AG08396 (cell line): ENCODE results near the gene BCDIN3D.
"Not testable (repeated sequence)": the region's sequence is repeated elsewhere in the genome, so short reads cannot be mapped to it uniquely, and the experiment has no call there.

Experiments
- DNase-seq: peaks from one replicate; pipeline ENCODE4 v3.0.0; 2012; ENCODE audit warnings: low spot score, mixed read lengths

BCDIN3D gene

DNA sequence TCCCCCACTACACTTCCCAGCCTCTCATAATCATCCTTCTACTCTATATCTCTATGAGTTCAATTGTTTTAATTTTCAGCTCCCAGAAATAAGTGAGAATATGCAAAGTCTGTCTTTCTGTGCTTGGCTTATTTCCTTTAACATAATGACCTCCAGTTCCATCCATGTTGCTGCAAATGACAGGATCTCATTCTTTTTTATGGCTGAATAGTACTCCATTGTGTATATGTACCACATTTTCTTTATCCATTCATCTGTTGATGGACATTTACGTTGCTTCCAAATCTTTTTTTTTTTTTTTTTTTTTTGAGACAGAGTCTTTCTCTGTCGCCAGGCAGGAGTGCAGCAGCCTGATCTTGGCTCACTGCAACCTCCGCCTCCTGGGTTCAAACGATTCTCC, 13.0 kb upstream of the BCDIN3D start:
- DNase-seq, result not testable (repeated sequence)

DNA sequence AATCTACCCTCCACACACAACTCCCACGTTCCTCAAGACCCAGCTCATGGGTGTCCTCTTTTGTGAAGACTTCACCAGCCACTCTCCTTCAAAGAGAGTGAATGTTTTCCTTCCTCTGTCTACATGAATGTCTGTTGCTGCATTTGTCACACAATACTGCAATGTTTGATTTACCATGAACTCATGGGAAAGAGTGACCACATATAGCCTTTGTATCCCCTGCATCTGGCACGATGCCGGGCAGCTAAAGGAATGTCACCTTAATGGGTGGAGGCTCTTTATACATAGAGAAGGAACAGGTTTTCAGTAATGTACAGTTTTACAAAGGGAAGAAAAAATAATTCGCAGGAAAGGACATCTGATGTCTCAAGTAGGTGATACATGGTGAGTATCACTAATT, 12.1 kb upstream of the BCDIN3D start:
- DNase-seq, result no peak

DNA sequence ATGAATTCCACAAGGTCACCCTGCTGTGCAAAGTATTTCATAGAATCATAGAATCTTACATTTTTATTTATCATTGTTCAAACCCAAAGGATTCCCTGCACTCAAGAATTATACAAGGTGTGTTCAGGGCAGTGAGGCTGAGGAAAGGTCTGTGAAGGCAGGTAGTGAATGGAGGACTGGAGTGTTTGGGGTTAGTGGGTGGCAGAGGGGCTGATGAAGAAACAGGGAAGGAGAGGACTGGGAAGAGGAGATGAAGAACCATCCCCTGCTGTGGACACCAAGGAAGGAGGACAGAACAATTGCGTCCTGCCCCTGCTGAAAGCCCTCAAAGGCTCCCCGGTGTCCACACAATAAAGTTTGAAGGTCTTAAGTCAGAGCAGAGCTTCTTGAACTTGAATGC, 10.8 kb upstream of the BCDIN3D start:
- DNase-seq, result no peak

DNA sequence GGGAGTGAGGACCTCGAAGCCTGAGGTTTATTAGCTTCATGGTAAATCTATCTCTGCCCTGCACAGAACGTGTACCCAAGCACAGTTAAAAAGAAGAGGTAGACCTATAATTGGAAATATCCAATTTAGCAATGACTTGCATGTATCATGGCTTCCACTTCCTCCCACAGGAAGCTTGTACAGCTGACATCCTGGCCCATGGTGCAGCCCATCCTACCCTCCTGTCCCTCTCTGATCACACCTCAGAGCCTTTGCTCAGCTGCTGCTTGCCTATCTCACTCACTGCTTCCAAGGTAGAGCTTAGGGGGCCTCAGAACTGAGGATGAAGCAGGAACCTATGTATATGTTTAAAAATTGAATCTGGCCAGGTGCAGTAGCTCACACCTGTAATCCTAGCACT, 4.3 kb upstream of the BCDIN3D start:
- DNase-seq, result no peak

DNA sequence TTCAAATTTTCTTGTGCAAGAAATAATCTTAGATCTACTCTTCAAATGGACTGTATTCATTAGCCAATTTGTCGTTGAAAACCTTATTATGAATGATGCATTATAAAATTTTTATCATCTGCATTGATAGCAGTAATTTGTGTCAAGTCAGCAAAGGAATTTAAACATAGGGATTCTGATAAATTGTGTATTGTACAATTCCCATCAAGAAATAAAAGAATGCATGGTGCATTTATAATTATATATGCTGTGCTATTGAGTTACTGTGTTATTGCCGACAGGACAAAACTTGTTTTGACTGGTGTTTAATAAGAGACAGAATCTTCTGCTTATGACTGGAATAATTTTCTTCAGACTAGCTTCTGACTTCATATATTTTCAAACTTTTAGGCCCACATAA, 3.1 kb upstream of the BCDIN3D start:
- DNase-seq, result no peak

DNA sequence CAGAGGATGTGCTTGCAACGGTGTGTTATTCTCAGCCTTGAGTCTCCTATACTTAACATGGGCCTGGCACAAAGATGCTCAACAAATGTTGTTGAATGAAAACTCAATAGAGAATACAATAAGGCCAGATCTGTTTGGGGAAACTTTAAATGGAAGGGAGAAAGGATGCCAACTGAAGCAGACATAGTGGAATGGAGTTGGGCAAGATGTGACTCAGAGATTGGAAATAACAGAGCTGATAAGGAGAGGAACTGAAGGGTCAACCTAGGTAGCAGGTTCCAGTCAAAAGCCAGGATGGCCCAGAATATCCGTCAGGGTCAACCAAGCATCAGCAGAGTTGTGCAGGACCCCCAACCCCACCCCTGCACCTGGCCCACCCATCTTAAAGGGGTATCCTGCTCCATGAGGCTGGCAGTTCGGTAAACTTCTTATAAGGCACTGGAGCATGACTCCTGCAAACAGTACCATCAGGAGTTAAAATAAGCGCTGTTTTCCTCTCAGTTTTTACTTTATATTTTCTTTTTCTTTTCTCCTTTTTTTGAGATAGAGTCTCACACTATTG, 1.1 kb upstream of the BCDIN3D start:
- DNase-seq, result no peak

DNA sequence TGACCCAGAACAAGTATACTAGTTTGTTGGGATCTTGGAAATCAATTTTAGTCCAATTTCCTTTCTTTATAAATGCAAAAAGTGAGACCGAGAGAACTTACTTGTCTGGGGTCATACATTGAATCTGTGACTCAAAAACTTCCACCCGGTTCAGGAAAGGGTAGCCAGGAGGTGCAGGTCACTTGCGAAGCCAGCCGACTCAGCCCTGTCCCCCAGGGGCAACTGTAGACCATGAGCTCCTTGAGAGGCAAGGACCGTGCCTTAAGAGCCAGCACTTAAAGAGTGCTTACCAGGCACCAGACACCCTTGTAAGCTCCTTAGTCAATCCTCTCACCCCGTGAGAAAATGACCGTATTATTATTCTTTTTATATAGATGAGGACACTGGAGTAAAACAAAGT, 505 bp upstream of the BCDIN3D start:
- no peak for DNase-seq

DNA sequence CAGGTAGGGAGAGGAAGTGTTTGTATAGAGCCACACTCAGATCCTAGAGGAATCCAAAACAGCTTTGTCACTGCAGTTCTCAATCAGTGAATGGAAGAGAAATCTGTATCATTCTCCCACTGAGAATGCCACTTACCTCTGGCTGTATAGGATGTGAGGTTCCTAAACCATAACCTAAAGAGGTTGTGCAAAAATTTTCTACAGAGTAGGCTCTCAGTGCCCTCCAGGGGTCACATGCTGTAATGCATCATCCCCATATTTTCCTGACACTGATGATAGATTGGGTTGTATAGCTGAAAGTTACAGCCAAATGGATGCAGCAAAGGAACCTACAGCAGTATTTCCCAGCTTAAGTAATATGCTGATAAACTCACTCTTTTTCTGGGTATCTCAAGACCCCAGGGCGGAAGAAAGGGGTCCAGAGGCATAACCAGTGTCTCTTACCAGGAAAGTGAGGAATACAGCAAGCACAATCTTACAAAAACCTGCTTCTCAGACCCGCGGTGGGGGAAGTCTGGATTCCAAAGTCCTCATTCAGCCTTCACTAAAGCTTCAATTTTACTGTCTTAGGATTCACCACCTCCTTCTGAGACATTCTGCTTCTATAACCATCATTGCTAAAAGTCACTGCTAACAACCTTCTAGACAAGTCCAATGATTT, 3.8 kb downstream of the BCDIN3D start:
- peak; percentile 15 for DNase-seq

DNA sequence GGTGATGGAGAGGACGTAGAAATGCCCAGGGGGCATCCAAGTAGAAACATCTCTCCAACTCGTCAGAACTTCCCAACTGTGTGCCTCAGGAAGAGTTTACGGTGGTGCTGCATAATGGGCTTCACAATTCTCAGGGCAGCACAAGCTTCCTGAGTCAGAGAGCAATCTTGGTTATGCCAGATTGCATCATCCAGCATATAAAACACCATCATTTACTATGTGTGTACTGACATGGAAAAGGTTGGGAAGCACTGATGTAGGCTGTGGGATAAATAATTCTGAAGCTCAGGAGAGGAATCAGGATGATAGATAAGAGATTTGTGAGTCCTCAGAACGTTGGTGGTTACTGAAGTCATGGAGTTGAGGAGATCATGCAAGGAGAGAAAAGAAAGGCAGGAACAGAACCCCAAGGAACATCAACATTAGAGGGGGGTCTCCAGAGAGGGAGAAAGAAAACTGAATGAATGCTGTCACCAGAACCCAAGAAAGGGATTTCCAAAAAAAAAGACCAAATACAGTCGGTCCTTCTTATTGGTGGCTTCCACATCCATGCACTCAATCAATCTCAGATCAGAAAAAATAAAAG, 10.0 kb downstream of the BCDIN3D start:
- DNase-seq, result peak; percentile 31

DNA sequence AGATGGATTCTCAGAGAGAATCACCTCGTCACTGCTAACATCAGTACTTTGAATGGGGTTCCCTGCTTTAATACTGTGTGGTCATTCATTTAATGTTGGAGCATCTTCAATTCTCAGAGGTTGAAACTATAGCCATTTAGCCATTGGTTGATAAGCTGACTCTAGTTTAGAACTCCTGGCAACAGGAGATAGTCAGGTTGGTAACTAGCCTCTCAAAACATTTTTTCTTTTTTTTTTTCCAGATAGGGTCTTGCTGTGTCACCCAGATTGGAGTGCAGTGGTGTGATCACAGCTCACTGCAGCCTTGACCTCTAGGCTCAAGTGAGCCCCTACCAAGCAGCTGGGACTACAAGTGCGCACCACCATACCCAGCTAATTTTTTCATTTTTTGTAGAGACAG, 11.2 kb downstream of the BCDIN3D start:
- no peak for DNase-seq

DNA sequence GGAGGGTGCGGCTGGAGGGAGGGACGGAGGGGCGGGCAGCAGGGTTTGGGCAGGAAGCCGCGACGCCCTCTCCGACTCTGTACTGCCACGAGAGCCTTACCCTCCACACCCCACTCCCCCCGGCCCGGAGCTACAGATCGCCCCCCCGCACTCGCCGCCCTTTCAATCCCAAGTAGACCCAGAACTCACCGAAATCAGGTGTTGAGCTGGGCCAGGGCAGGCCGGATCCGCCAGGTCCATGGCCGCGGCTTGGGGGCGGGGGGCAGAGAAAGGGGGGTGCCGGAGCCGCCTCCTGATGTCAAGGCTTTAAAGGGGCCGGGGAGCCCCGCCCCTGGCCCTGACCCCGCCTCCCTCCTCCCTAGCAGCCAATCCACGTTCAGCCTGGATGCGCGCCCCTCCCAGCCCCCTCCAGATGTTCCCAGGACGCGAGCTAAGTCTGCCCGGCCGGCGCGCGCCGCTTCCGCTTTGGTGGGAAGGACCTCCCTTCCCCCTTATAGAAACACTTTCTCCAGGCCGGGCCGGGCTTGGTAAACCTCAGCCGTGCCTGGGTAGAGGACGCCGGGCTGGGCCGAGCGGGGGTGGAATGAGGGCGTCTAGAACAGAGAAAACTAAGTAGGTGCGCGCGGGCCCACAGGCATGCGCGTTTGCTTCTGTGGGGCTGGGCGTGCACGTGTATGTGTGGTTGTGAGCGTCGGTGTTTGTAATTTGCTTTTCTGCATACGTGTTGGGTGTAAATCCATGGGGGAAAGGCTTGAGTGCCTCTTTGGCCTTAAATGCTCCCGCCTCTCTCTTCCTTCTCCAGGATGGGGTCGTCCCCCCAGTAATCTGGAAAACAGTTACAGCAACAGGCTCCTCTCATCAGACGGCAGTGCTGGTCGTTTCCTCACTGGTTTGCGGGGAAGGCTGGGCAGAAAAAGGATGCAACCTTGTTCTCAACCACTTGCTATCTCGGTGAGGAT, 14.5 kb downstream of the BCDIN3D start, which contains the start of gene NCKAP5L:
Gene NCKAP5L, minus strand, starts transcription at position 281 of the 959 bp plus-strand sequence. CDS start 24,369 bp downstream, outside the sequence.
- peak; percentile 98 for DNase-seq

DNA sequence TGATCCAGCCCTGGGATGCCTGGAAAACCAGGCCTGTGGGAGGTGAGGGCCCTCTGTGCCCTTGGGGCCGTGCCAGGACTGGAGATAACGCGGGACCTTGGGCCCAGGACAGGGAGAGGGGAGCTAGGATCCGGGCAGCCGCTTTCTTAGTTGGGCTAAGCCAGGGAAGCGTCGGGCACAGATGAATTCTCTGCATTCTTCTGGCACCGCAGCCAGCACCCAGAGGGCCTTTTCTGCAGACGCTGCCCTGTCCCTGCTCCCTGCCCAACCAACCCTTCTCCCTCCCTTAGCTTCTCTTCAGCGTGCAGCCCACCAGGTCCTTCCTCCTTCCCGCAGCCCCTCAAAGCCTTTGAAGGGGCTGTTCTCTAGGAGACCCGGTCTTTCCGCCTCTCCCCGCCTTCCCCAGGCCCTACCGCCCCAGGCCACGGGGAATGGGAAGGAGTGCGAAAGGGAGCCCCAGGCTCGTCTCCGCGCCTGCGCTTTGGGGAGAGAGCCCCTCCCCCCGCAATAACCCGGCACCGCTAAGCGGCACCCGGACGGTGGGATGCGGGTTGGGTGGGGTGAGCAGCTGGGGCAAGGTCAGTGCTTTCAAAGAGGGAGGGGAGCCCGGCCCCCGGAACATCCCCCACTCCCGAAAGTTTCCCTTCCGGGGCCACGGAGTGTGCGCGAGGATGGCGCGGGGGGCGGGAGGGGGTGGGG, 15.4 kb downstream of the BCDIN3D start:
- peak; percentile 88 for DNase-seq

DNA sequence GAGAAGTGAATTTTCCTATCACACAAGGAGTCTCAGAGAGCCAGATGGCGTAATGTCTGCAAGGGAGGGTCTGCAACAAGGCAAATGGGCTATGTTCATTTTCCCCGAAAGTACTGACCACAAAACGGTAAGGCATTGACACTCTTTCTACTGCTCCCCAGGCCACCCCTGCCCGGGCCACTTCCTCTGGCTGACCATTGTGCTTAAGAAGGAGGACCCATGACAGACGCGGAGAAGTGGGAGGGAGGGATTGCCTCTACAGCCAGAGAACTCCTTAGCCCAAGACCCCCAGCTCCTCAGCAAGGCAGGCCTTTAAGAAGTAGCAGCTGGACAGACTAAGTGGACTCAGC, 15.9 kb downstream of the BCDIN3D start:
- DNase-seq, result no peak

DNA sequence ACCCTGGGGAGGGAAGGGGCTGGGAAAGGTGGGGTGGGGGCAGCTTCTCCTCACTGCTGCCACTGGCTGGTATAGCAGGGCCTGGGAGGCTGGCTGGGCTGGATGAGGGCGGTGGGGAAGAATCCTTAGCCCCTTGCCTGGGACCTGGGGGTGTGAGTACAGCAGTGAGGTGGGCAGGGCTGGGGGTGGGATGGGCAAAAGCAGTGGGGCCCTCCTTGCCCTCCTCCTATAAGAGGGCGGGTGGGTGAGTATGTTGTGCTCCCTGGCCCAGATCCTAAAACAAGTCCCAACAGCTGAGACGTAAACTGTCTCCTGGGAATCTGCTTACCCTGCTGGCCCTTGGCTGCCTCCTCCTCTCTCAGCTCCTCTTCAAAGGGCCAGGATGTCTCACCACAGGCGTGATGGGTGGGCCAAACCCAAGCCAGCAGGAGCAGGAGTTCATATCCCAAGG, 16.9 kb downstream of the BCDIN3D start:
- peak; percentile 35 for DNase-seq

DNA sequence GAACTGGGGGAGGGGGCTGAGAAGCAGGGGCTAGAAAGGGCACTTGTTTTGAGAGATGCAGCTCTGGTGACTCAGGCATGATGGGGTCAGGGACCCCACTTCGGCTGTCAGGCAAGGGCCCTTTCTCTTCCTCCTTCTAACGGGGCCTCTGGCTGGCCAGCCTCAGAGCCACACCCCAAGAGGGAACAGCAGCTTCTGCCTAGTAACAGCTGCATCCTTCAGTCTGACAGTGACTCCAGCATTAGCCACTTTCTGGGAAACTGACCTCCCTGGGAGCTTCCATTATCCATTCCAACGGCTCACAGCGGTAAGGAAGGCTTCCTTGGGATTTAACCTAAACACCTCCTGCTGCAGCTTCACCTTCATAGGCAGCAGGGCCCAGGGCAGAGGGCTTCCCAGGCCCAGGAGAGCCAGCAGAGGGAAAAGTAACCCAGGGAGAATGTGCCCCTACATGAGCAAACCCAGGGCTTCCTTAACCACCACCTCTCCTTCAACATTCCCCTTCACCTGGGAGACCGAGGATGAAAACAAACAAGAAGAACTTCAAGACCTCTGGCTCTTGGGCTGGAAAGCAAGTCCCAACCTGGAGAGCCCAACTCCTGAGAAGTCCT, 17.4 kb downstream of the BCDIN3D start:
- DNase-seq, result peak; percentile 70

DNA sequence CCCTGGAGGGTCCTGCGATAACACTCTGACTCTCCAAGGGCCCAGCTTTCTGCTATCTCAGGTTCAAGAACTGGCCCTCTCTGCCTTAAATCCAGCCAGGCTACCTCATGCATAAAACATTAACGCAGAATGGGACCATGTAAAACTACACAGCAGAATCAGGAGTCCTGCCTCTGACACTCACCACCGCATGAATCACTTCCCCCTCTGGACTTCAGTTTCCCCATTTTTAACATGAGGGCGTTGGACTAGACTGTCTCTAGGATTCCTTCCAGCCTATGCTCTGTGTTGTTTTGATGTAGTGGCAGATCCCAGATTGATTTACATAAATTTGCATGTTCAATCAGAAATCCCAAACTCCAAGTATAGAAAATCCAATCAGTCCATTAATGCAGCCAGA, 18.0 kb downstream of the BCDIN3D start:
- DNase-seq, result peak; percentile 53

DNA sequence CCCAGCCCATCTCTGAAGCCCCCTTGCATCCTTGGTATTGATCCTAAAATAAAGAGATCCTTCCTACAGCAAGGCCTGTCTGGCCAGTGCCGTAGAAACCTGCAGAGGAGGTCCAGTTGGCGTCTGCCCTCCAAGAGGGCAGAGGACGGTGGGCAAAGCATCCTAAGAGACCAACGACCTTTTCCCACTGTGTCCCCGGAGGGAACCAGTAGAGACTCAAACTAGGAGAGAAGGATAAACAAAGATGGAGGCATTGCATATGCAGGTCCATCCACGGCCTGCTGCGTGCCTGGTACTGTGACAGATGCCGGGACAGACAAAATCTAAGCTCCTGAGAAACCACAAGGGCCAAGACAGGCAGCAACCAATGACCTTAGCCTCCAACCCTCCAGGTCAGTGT, 18.5 kb downstream of the BCDIN3D start:
- DNase-seq, result no peak

DNA sequence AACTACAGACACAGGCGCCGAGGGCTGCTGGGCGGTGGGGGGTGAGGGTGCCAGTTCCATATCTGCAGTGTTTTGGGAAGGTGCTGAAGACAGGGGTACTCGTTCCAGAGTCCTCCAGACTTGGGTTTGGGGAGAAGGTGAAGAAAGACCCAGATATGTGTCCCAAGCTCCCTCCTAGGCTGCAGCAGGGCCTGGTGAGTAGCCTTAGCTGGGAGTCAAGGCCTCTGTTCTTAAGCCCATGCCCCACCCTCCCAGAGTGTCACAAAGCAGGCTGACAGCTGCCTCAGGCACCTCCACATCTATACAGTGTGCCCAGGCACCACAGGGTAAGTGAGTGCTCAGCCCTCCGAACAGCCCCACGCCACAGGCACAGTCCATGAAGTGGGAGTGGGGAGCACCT, 19.0 kb downstream of the BCDIN3D start:
- DNase-seq, result no peak

DNA sequence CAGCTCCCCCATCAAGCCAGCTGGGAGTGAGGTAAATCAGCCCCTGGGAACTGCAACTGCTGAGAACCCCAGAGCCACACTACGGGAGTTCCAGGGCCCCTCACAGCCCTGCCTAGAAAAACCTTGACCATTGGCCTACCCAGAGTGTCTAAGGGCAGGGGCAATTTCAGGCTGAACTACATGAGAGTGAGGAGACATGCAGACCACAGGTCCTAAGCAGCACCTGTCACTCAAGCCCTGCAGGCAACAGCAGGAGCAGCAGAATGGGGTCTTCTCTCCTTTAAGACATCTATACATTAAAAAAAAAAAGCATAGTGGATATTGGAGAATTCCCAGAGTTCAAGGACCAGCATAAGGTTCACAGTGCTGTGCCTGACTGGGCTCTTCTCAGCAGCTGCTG, 19.6 kb downstream of the BCDIN3D start:
- DNase-seq, result no peak

DNA sequence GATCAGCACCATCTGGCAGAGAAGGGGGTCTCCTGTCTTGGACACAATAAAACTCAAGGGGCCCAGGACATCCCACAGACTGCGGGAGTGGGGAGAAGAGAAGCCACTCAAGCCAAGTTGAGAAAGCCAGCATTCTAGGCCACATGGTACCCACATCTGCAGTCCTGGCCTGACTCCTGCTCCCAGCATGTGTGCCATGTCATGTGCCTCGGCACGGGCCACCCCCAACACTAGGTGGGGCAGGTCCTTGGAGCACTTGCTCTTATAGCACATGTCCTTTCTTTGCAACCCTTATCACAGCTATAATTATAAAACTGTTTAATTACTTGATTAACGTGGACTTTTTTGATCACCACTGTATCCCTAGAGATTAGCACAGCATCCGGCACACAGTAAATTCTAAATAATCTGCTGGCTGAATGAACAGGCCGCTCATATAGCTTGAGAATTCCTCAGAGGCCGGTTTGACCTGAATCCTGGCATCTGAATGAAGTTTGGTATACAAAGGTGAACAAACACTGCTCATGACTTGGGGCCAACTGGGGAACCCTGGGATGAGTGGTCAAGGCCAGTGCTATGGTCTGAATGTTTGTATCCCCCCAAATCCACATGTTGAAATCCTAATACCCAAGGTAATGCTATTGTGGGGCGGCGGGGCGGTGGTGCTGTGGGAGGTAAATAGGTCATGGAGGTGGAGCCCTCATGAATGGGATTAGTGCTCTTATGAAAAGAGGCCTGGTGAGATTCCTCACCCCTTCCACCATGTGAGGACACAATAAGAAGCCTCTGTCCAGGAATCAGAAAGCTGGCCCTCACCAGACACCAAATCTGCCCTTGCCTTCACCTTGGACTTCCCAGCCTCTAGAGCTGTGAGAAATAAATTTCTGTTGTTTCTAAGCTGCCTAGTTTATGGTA, 21.3 kb downstream of the BCDIN3D start:
- no peak for DNase-seq
